Measurements from ENCODE around the gene PVALEF.

The PVALEF gene

DNA sequence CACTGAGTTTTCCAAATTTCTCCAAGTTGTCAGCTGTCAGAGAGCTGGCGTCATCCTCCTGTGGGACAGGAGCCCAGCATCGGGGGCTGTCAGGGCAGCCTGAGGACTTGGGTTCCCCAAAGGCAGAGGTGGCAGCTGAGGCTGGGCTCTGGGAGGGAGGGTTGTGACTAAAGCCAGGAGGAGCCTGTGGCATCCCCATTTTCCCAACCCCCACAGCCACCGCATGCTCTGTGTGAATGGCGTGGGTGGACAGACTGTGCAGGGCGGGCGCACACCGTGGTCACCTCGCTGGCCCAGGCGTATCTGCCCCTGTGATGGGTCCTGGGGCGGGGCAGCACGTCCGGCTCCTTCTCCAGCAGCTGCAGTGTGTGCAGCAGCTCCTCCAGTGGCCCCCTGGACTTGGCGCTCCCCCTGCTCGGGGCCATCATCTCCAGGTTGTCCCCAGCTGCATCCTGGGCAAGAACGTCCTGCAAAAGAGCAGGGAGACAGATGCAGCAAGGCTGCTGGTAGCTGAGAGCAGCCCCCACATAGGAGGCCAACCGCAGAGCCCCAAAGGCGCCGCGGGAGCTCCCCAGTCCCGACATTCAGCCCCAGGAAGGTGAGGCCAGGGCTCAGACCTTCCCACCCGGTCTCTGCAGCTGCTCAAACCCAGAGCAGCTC lies 32.7 kb downstream of the PVALEF start:
- TF ChIP-seq, protein P1, sequence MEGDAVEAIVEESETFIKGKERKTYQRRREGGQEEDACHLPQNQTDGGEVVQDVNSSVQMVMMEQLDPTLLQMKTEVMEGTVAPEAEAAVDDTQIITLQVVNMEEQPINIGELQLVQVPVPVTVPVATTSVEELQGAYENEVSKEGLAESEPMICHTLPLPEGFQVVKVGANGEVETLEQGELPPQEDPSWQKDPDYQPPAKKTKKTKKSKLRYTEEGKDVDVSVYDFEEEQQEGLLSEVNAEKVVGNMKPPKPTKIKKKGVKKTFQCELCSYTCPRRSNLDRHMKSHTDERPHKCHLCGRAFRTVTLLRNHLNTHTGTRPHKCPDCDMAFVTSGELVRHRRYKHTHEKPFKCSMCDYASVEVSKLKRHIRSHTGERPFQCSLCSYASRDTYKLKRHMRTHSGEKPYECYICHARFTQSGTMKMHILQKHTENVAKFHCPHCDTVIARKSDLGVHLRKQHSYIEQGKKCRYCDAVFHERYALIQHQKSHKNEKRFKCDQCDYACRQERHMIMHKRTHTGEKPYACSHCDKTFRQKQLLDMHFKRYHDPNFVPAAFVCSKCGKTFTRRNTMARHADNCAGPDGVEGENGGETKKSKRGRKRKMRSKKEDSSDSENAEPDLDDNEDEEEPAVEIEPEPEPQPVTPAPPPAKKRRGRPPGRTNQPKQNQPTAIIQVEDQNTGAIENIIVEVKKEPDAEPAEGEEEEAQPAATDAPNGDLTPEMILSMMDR (IDR thresholded peaks at IDR 0.05; ENCODE audit: poor library complexity, severe bottlenecking) = no peak
- Histone ChIP-seq H3K27ac (ENCODE audit: poor library complexity, severe bottlenecking) (no peak overlapping the region), H3K27me3 (ENCODE audit: insufficient read depth, poor library complexity, severe bottlenecking) (no peaks in the 10 kb centered on the region), H3K36me3 (ENCODE audit: low read depth) (peaks cover 10% of the 10 kb centered on the region), H3K4me3 (ENCODE audit: severe bottlenecking) (no peak overlapping the region), H3K4me1 (ENCODE audit: insufficient read depth, poor library complexity, severe bottlenecking) (no peaks in the 10 kb centered on the region), H3K9me3 (ENCODE audit: severe bottlenecking) (no peaks in the 10 kb centered on the region)
- no peak for DNase-seq (ENCODE audit: low spot score)
- ATAC-seq (ENCODE audit: low read depth) = no peak

GRCh38 chr17:81198826-81199481 lies 33.6 kb downstream of the PVALEF start:
- TF ChIP-seq, protein P1 (IDR thresholded peaks at IDR 0.05; ENCODE audit: poor library complexity, severe bottlenecking) = no peak

DNA sequence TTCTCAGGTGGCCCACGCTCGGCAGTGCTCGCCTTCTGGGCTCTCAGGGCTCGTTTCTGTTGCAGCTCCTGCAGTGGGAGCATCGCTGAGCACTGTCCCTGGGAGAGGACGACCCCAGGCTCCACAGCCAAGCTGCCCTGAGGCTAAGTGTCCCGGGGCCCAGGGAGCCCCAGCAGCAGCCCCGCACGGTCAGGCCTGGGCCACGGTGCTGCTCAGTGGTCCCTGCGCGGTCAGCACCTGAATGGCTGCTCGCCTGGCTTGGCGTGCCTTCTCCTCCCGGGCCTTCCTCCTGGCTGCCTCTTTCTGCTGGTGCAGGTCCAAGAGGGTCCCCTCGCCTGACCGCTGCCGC lies 34.1 kb downstream of the PVALEF start:
- Histone ChIP-seq H3K4me1 (ENCODE audit: insufficient read depth, poor library complexity, severe bottlenecking) (no peaks in the 10 kb centered on the region), H3K4me3 (ENCODE audit: severe bottlenecking) (no peak overlapping the region), H3K27me3 (ENCODE audit: insufficient read depth, poor library complexity, severe bottlenecking) (no peaks in the 10 kb centered on the region), H3K27ac (ENCODE audit: poor library complexity, severe bottlenecking) (no peak overlapping the region), H3K9me3 (ENCODE audit: severe bottlenecking) (no peaks in the 10 kb centered on the region), H3K36me3 (ENCODE audit: low read depth) (peaks cover 10% of the 10 kb centered on the region)
- TF ChIP-seq, protein P1 (IDR thresholded peaks at IDR 0.05; ENCODE audit: poor library complexity, severe bottlenecking) = no peak
- DNase-seq (ENCODE audit: low spot score) (no peak), ATAC-seq (ENCODE audit: low read depth) (no peak)

More at GRCh38 chr17:81198826-81199481, 33.6 kb downstream of the PVALEF start:
- H3K36me3 ChIP-seq (ENCODE audit: low read depth) = peaks cover 10% of the 10 kb centered on the region
- ATAC-seq (ENCODE audit: low read depth) (no peak), DNase-seq (ENCODE audit: low spot score) (no peak)
- H3K27ac ChIP-seq (ENCODE audit: poor library complexity, severe bottlenecking) = no peak overlapping the region
- no peaks in the 10 kb centered on the region for H3K27me3 ChIP-seq (ENCODE audit: insufficient read depth, poor library complexity, severe bottlenecking)
- no peak overlapping the region for H3K4me3 ChIP-seq (ENCODE audit: severe bottlenecking)
- H3K9me3 ChIP-seq (ENCODE audit: severe bottlenecking) = no peaks in the 10 kb centered on the region
- no peaks in the 10 kb centered on the region for H3K4me1 ChIP-seq (ENCODE audit: insufficient read depth, poor library complexity, severe bottlenecking)

DNA sequence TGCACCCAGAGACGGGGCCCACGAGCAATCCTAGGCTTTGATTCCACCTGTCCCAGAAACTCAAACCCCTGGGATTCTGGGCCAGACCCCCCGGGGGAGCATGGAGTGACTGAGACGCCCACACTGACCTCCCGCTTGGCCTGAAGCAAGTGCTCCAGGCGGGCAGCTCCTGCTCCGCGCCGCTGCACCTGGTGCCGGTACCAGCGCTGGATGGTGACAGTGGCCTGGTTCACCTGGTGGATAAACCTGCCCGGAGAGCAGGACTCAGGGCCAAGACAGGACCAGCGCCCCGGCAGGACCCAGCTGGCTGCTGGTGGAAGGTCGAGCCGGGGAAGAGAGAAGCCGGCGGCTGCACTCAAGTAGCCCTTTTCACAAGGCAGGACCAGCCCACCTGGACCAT lies 34.9 kb downstream of the PVALEF start:
- no peak for DNase-seq (ENCODE audit: low spot score)
- TF ChIP-seq, protein P1 (IDR thresholded peaks at IDR 0.05; ENCODE audit: poor library complexity, severe bottlenecking) = no peak
- Histone ChIP-seq H3K4me1 (ENCODE audit: insufficient read depth, poor library complexity, severe bottlenecking) (no peaks in the 10 kb centered on the region), H3K27ac (ENCODE audit: poor library complexity, severe bottlenecking) (no peak overlapping the region), H3K4me3 (ENCODE audit: severe bottlenecking) (no peak overlapping the region), H3K27me3 (ENCODE audit: insufficient read depth, poor library complexity, severe bottlenecking) (no peaks in the 10 kb centered on the region), H3K36me3 (ENCODE audit: low read depth) (peaks cover 13% of the 10 kb centered on the region), H3K9me3 (ENCODE audit: severe bottlenecking) (no peaks in the 10 kb centered on the region)
- ATAC-seq (ENCODE audit: low read depth) = no peak
